HEK293 (cell line): ENCODE data around the gene SETD1B.

Source experiments
- CTCF ChIA-PET: fragments of 350-600 bp; formaldehyde crosslinking; extraction: SDS; loops from one replicate; lab custom pipeline; 2021; ENCODE audit warnings: antibody characterized with exemption; lab: Yijun Ruan, JAX
- POLR2A ChIA-PET: fragments of 300-600 bp; formaldehyde crosslinking; extraction: SDS; loops from one replicate; lab custom pipeline; 2020; ENCODE audit warnings: antibody characterized with exemption, inconsistent platforms; lab: Yijun Ruan, JAX
- H3K27ac ChIP-seq: fragments of 200-500 bp; sonication (Bioruptor generic); 2 replicates; pipeline ENCODE4 v1.5.1; 2014; ENCODE audit warnings: low read depth, low read length, control low read depth, inconsistent platforms; ENCODE audit errors: extremely low read depth
- H3K36me3 ChIP-seq, 2 experiments: fragments of 200-500 bp in 1 of 2; sonication (Bioruptor generic) in 1 of 2; 1 replicate in 1 of 2; 2 replicates in 1 of 2; pipeline ENCODE4 v1.5.1; 2014 to 2017; ENCODE audit warnings: inconsistent platforms in 2 of 2, low read length in 2 of 2; ENCODE audit not compliant: control insufficient read depth in 2 of 2, insufficient read depth in 1 of 2
- H3K4me1 ChIP-seq: fragments of 200-500 bp; sonication (Bioruptor generic); 2 replicates; pipeline ENCODE4 v1.5.1; 2014; ENCODE audit warnings: mild to moderate bottlenecking, low read length, inconsistent platforms; ENCODE audit not compliant: control insufficient read depth, insufficient read depth
- H3K4me3 ChIP-seq: 2 replicates; pipeline ENCODE4 v1.5.1; 2011; ENCODE audit warnings: low read depth, mild to moderate bottlenecking, control low read depth, low read length, moderate library complexity
- H3K9me3 ChIP-seq: fragments of 200-500 bp; sonication (Bioruptor generic); 2 replicates; pipeline ENCODE4 v1.5.1; 2014; ENCODE audit warnings: low read depth, low read length, inconsistent platforms; ENCODE audit not compliant: control insufficient read depth, insufficient read depth
- EGR2 ChIP-seq: fragments of 450-650 bp; formaldehyde crosslinking; IDR thresholded peaks from 2 replicates; pipeline ENCODE4 v1.5.1; 2016; ENCODE audit warnings: low read depth, missing biosample characterization, missing genetic modification characterization
- GLIS1 ChIP-seq: fragments of 450-650 bp; formaldehyde crosslinking; IDR thresholded peaks from 2 replicates; pipeline ENCODE4 v1.5.1; 2016; ENCODE audit warnings: missing biosample characterization, missing genetic modification characterization
- IKZF3 ChIP-seq: fragments of 450-650 bp; IDR thresholded peaks from 2 replicates; pipeline ENCODE4 v1.5.0; 2018; ENCODE audit warnings: missing biosample characterization, mild to moderate bottlenecking, missing genetic modification characterization, moderate library complexity
- KLF8 ChIP-seq: fragments of 450-650 bp; formaldehyde crosslinking; IDR thresholded peaks from 2 replicates; pipeline ENCODE4 v1.5.1; 2016; ENCODE audit warnings: missing biosample characterization, missing genetic modification characterization
- OSR2 ChIP-seq: fragments of 450-650 bp; formaldehyde crosslinking; IDR thresholded peaks from 2 replicates; pipeline ENCODE4 v1.5.1; 2016; ENCODE audit warnings: missing biosample characterization, missing genetic modification characterization
- SALL2 ChIP-seq: fragments of 450-650 bp; formaldehyde crosslinking; IDR thresholded peaks from 2 replicates; pipeline ENCODE4 v1.5.0; 2017; ENCODE audit warnings: missing biosample characterization, mild to moderate bottlenecking, missing genetic modification characterization, borderline replicate concordance
- SP2 ChIP-seq: fragments of 450-650 bp; formaldehyde crosslinking; IDR thresholded peaks from 2 replicates; pipeline ENCODE4 v1.5.1; 2016; ENCODE audit warnings: missing biosample characterization, missing genetic modification characterization
- SP3 ChIP-seq: fragments of 450-650 bp; formaldehyde crosslinking; IDR thresholded peaks from 2 replicates; pipeline ENCODE4 v1.5.1; 2016; ENCODE audit warnings: missing biosample characterization, missing genetic modification characterization
- WT1 ChIP-seq: fragments of 450-650 bp; formaldehyde crosslinking; IDR thresholded peaks from 2 replicates; pipeline ENCODE4 v1.5.1; 2016; ENCODE audit warnings: missing biosample characterization, missing genetic modification characterization
- ZBTB48 ChIP-seq: fragments of 450-650 bp; formaldehyde crosslinking; IDR thresholded peaks from 2 replicates; pipeline ENCODE4 v1.5.1; 2016; ENCODE audit warnings: missing biosample characterization, missing genetic modification characterization
- ZFP37 ChIP-seq: fragments of 450-650 bp; formaldehyde crosslinking; IDR thresholded peaks from 2 replicates; pipeline ENCODE4 v1.5.1; 2016; ENCODE audit warnings: missing biosample characterization, missing genetic modification characterization
- ZFP41 ChIP-seq: fragments of 450-650 bp; formaldehyde crosslinking; IDR thresholded peaks from 2 replicates; pipeline ENCODE4 v1.5.1; 2016; ENCODE audit warnings: missing biosample characterization, missing genetic modification characterization, borderline replicate concordance
- ZNF10 ChIP-seq: fragments of 450-650 bp; formaldehyde crosslinking; IDR thresholded peaks from 2 replicates; pipeline ENCODE4 v1.5.1; 2017; ENCODE audit warnings: missing biosample characterization, missing genetic modification characterization
- ZNF133 ChIP-seq: fragments of 450-650 bp; formaldehyde crosslinking; IDR thresholded peaks from 2 replicates; pipeline ENCODE4 v1.5.1; 2016; ENCODE audit warnings: missing biosample characterization, missing genetic modification characterization
- ZNF140 ChIP-seq: fragments of 450-650 bp; formaldehyde crosslinking; IDR thresholded peaks from 2 replicates; pipeline ENCODE4 v1.5.1; 2016; ENCODE audit warnings: missing biosample characterization, missing genetic modification characterization
- ZNF174 ChIP-seq: fragments of 450-650 bp; formaldehyde crosslinking; IDR thresholded peaks from 2 replicates; pipeline ENCODE4 v1.5.0; 2017; ENCODE audit warnings: missing biosample characterization, mild to moderate bottlenecking, missing genetic modification characterization
- ZNF175 ChIP-seq: fragments of 450-650 bp; formaldehyde crosslinking; IDR thresholded peaks from 2 replicates; pipeline ENCODE4 v1.5.1; 2016; ENCODE audit warnings: missing biosample characterization, missing genetic modification characterization
- ZNF24 ChIP-seq: fragments of 450-650 bp; formaldehyde crosslinking; IDR thresholded peaks from 2 replicates; pipeline ENCODE4 v1.5.1; 2016; ENCODE audit warnings: missing biosample characterization, missing genetic modification characterization
- ZNF488 ChIP-seq: fragments of 450-650 bp; formaldehyde crosslinking; IDR thresholded peaks from 2 replicates; pipeline ENCODE4 v1.5.1; 2016; ENCODE audit warnings: missing biosample characterization, missing genetic modification characterization
- ZNF513 ChIP-seq: fragments of 450-650 bp; IDR thresholded peaks from 2 replicates; pipeline ENCODE4 v1.5.1; 2018; ENCODE audit warnings: missing biosample characterization, missing genetic modification characterization
- ZNF548 ChIP-seq: fragments of 450-650 bp; formaldehyde crosslinking; IDR thresholded peaks from 2 replicates; pipeline ENCODE4 v1.5.1; 2016; ENCODE audit warnings: missing biosample characterization, missing genetic modification characterization
- ZNF549 ChIP-seq: fragments of 450-650 bp; IDR thresholded peaks from 2 replicates; pipeline ENCODE4 v1.5.1; 2018; ENCODE audit warnings: missing biosample characterization, missing genetic modification characterization, mild to moderate bottlenecking, inconsistent platforms, moderate library complexity
- ZNF555 ChIP-seq: fragments of 450-650 bp; formaldehyde crosslinking; conservative IDR thresholded peaks from 2 replicates; pipeline ENCODE4 v1.5.1; 2017; ENCODE audit warnings: missing biosample characterization, mild to moderate bottlenecking, missing genetic modification characterization, inconsistent platforms
- ZNF560 ChIP-seq: fragments of 450-650 bp; formaldehyde crosslinking; IDR thresholded peaks from 2 replicates; pipeline ENCODE4 v1.5.1; 2017; ENCODE audit warnings: missing biosample characterization, missing genetic modification characterization, borderline replicate concordance
- ZNF585B ChIP-seq: fragments of 450-650 bp; formaldehyde crosslinking; IDR thresholded peaks from 2 replicates; pipeline ENCODE4 v1.5.1; 2016; ENCODE audit warnings: missing biosample characterization, missing genetic modification characterization
- ZNF654 ChIP-seq: fragments of 450-650 bp; formaldehyde crosslinking; IDR thresholded peaks from 2 replicates; pipeline ENCODE4 v1.5.1; 2016; ENCODE audit warnings: low read depth, missing biosample characterization, missing genetic modification characterization
- ZNF670 ChIP-seq: fragments of 450-650 bp; formaldehyde crosslinking; IDR thresholded peaks from 2 replicates; pipeline ENCODE4 v1.5.1; 2016; ENCODE audit warnings: missing biosample characterization, missing genetic modification characterization, low read depth
- ZNF76 ChIP-seq: fragments of 450-650 bp; formaldehyde crosslinking; IDR thresholded peaks from 2 replicates; pipeline ENCODE4; 2016; ENCODE audit warnings: low read depth, missing biosample characterization, missing genetic modification characterization, borderline replicate concordance
- ZNF830 ChIP-seq: fragments of 450-650 bp; IDR thresholded peaks from 2 replicates; pipeline ENCODE4 v1.5.0; 2018; ENCODE audit warnings: missing biosample characterization, missing genetic modification characterization, low read depth, mild to moderate bottlenecking, moderate library complexity
- ZSCAN30 ChIP-seq: fragments of 450-650 bp; IDR thresholded peaks from 2 replicates; pipeline ENCODE4 v1.5.1; 2018; ENCODE audit warnings: missing biosample characterization, mild to moderate bottlenecking, missing genetic modification characterization, moderate library complexity
- ZXDB ChIP-seq: fragments of 450-650 bp; formaldehyde crosslinking; IDR thresholded peaks from 2 replicates; pipeline ENCODE4 v1.5.1; 2016; ENCODE audit warnings: missing biosample characterization, missing genetic modification characterization
- TF ChIP-seq, protein P1 (sequence below): fragments of 450-650 bp; formaldehyde crosslinking; IDR thresholded peaks from 2 replicates; pipeline ENCODE4 v1.5.1; 2016; ENCODE audit warnings: missing biosample characterization, missing genetic modification characterization
- TF ChIP-seq, protein P2 (sequence below): fragments of 450-650 bp; formaldehyde crosslinking; optimal IDR thresholded peaks from 2 replicates; pipeline ENCODE3; 2016; ENCODE audit warnings: missing biosample characterization, mild to moderate bottlenecking, missing genetic modification characterization

SETD1B gene

DNA sequence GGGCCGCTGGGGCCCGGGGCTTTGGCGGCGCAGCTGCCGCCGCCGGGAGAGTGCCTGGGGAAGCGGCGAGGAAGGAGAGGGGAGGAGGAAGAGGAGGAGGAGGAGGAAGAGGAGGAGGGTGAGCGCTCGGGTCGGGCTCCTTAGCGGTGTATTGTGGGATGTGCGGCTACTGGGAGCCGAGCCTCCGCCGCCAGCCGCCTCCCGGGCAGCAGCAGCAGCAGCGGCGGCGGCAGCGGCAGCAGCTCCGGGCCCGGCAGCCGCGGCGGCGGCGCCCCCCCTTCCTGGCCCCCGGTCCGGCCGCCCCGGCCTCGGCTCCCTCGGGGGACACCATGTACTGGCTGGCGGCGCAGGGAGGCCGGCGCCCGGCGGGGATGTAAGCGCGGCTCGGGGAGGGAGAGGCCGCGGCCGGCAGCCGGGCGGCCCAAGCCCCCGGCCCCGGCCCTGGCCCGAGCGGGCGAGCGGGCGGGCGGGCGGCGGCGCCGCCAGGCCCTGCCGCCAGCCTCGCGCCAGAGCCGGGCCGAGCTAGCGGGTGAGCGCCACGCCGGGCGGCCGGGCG is at the start of gene SETD1B:
SETD1B (plus strand) TSS at position 149 of the 556 bp plus-strand sequence. CDS start 729 bp downstream, outside the sequence.
- POLR2A ChIA-PET, result interaction anchor here (0.5 to 2.1 kb wide), 3 partner anchors 10 to 35 kb away, joined by 5 to 18 read pairs (median 5); partner anchors contain the start of gene RHOF
- H3K9me3 ChIP-seq, result no peaks in the 10 kb centered on the region
- H3K36me3 ChIP-seq, result peaks cover 4 to 26% of the 10 kb centered on the region in 2 experiments; a peak in 2 of 3 replicates
- peak within 1 kb of the TSS; percentile 71 for H3K4me3 ChIP-seq
- peaks cover 10% of the 10 kb centered on the region for H3K4me1 ChIP-seq
- peak within 1 kb of the TSS; percentile 100 for H3K27ac ChIP-seq
- CTCF ChIA-PET, result interaction anchor here (4.4 to 15.1 kb wide), 2 partner anchors 8 to 9 kb away, joined by 23 to 393 read pairs; partner anchors contain the start of gene RHOF
- TF ChIP-seq OSR2 (peak; percentile 67), ZNF140 (tag by site-specific recombination) (no peak), ZFP41 (no peak), KLF8 (tag by site-specific recombination) (peak; percentile 43; the same call in 1 of the 2 replicates), SP3 (peak; percentile 28; the same call in 1 of the 2 replicates), ZNF76 (tag by site-specific recombination) (peak; percentile 85; the same call in 1 of the 2 replicates), EGR2 (tag by site-specific recombination) (0 out of 2 replicates have a peak, but pooled peaks have one; percentile 13), ZSCAN30 (peak; percentile 25; the same call in 1 of the 2 replicates), ZNF555 (tag by site-specific recombination) (no peak), ZNF585B (tag by site-specific recombination) (no peak), IKZF3 (tag by site-specific recombination) (peak; percentile 43), ZNF513 (peak; percentile 97), SP2 (tag by site-specific recombination) (peak; percentile 12; the same call in 1 of the 2 replicates)

DNA sequence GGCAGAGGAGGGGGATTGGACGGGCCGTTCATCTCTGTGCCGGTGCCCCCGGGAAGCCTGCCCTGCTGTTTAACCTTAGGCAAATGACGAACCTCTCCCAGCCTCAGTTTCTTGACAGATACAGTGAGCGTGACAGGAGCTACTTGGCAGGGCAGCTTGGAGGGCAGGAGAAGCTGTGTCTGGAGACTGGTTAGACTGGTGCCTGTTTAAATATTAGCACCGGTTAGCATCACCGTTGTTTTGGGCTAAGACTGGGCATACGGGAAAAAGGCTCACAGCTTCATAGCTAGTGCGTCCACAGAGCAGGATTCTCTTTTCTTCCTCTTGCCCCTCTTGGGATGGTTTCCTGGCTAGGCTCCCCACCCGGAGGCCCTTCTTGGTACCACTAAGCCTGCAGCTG is 49.0 kb upstream of the SETD1B start:
- no peaks in the 10 kb centered on the region for H3K4me1 ChIP-seq
- ChIA-PET CTCF (no interaction called here), POLR2A (no interaction called here)
- no peak overlapping the region for H3K4me3 ChIP-seq
- no peaks in the 10 kb centered on the region for H3K9me3 ChIP-seq
- no peak overlapping the region for H3K27ac ChIP-seq
- peaks cover 8 to 23% of the 10 kb centered on the region in 2 experiments; a peak in 2 of 3 replicates for H3K36me3 ChIP-seq
- TF ChIP-seq, protein P1, sequence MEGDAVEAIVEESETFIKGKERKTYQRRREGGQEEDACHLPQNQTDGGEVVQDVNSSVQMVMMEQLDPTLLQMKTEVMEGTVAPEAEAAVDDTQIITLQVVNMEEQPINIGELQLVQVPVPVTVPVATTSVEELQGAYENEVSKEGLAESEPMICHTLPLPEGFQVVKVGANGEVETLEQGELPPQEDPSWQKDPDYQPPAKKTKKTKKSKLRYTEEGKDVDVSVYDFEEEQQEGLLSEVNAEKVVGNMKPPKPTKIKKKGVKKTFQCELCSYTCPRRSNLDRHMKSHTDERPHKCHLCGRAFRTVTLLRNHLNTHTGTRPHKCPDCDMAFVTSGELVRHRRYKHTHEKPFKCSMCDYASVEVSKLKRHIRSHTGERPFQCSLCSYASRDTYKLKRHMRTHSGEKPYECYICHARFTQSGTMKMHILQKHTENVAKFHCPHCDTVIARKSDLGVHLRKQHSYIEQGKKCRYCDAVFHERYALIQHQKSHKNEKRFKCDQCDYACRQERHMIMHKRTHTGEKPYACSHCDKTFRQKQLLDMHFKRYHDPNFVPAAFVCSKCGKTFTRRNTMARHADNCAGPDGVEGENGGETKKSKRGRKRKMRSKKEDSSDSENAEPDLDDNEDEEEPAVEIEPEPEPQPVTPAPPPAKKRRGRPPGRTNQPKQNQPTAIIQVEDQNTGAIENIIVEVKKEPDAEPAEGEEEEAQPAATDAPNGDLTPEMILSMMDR, result no peak
- TF ChIP-seq ZNF175 (tag by site-specific recombination) (no peak), ZNF548 (tag by site-specific recombination) (no peak), ZFP37 (tag by site-specific recombination) (no peak), ZNF830 (tag by site-specific recombination) (no peak), ZNF549 (tag by site-specific recombination) (no peak), ZNF488 (tag by site-specific recombination) (no peak), WT1 (tag by site-specific recombination) (no peak), SALL2 (no peak), ZNF670 (tag by site-specific recombination) (no peak), ZNF174 (no peak), ZNF24 (tag by site-specific recombination) (no peak), GLIS1 (tag by site-specific recombination) (no peak), ZNF654 (tag by site-specific recombination) (no peak), ZNF133 (no peak), ZXDB (no peak), ZBTB48 (tag by site-specific recombination) (no peak), ZNF10 (tag by site-specific recombination) (no peak), ZNF560 (tag by site-specific recombination) (no peak)
- TF ChIP-seq, protein P2, sequence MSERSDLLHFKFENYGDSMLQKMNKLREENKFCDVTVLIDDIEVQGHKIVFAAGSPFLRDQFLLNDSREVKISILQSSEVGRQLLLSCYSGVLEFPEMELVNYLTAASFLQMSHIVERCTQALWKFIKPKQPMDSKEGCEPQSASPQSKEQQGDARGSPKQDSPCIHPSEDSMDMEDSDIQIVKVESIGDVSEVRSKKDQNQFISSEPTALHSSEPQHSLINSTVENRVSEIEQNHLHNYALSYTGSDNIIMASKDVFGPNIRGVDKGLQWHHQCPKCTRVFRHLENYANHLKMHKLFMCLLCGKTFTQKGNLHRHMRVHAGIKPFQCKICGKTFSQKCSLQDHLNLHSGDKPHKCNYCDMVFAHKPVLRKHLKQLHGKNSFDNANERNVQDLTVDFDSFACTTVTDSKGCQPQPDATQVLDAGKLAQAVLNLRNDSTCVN (tag by site-specific recombination), result no peak
